Measurements from ENCODE around the gene ARFRP1.
"Not testable (repeated sequence)": the region's sequence is repeated elsewhere in the genome, so short reads cannot be mapped to it uniquely, and the experiment has no call there.

ARFRP1 gene

GRCh38 chr20:63653041-63653973, 54.5 kb downstream of the ARFRP1 start, which contains the start of gene STMN3:
STMN3 (minus strand) TSS chr20:63653424; CDS start chr20:63653345, 79 bp downstream.
- peak; percentile 68 for DNase-seq

GRCh38 chr20:63652192-63652980, 55.4 kb downstream of the ARFRP1 start:
- no peak for DNase-seq

- DNase-seq: no peak
Observed at GRCh38 chr20:63651942-63652191, 55.9 kb downstream of the ARFRP1 start.

GRCh38 chr20:63650486-63650885, 57.3 kb downstream of the ARFRP1 start:
- DNase-seq: not testable (repeated sequence)

- no peak for DNase-seq
Observed at GRCh38 chr20:63648895-63649589, 58.7 kb downstream of the ARFRP1 start.

All from inflammatory macrophage treated with lipopolysaccharide for 4 hours (primary cell).